Transverse colon (tissue), 4 donors: ENCODE measurements around the gene JPH3. TPM values are rescaled to one million over a fixed set of nuclear protein-coding genes. Genes with fewer than 3 reads are reported as not detected.

Experiments used
- DNase-seq: peaks from one replicate; pipeline ENCODE4 v3.0.0-alpha.2; 2019
- H3K27ac ChIP-seq, 4 donors: fragments of 200-600 bp; sonication (generic); 2 replicates each; pipeline ENCODE4 v1.5.1; 2016 to 2018; ENCODE audit warnings: inconsistent platforms in 4 of 4
- H3K27me3 ChIP-seq: fragments of 200-600 bp; sonication (generic); 2 replicates; pipeline ENCODE4 v1.5.1; 2017; ENCODE audit warnings: inconsistent platforms
- H3K36me3 ChIP-seq, 4 donors: fragments of 200-600 bp; sonication (generic); 2 replicates each; pipeline ENCODE4 v1.5.1; 2017 to 2019; ENCODE audit warnings: inconsistent platforms in 4 of 4
- H3K4me1 ChIP-seq, 4 donors: fragments of 200-600 bp; sonication (generic); 2 replicates each; pipeline ENCODE4 v1.5.1; 2017 to 2020; ENCODE audit warnings: inconsistent platforms in 4 of 4
- H3K4me3 ChIP-seq, 4 donors: fragments of 200-600 bp; sonication (generic); 1 replicate in 1 of 4; 2 replicates in 3 of 4; pipeline versions ENCODE4 v1.5.1 to v1.6.1; 2017 to 2019; ENCODE audit warnings: inconsistent platforms in 4 of 4
- H3K9me3 ChIP-seq, 2 donors: fragments of 200-600 bp; sonication (generic); 2 replicates each; pipeline ENCODE4 v1.5.1; 2017 to 2019; ENCODE audit warnings: inconsistent platforms in 2 of 2
- EP300 ChIP-seq: sonication (generic); formaldehyde crosslinking; IDR thresholded peaks from one replicate; pipeline ENCODE4 v1.6.1; 2017; ENCODE audit warnings: antibody characterized with exemption, low read depth
- POLR2A ChIP-seq: fragments of 450-650 bp; IDR thresholded peaks from one replicate; pipeline ENCODE4 v1.6.1; 2016; ENCODE audit warnings: antibody characterized with exemption, mild to moderate bottlenecking, moderate library complexity
- POLR2AphosphoS5 ChIP-seq, 3 donors: sonication (generic); formaldehyde crosslinking; IDR thresholded peaks; one replicate each; pipeline ENCODE4 v1.6.1; 2016; ENCODE audit warnings: antibody characterized with exemption in 3 of 3
- WGBS, 2 donors: methylation state at CpG; one replicate each; pipeline ENCODE4 v1.1.5; 2018; ENCODE audit warnings: low coverage in 1 of 2; 5-methylcytosine and 5-hydroxymethylcytosine counted together
- in situ Hi-C, 4 donors: fragments of 200-750 bp; cut with MboI; loops; one replicate each; pipeline versions ENCODE4 v1.15.0 to v1.15.1; 2017; ENCODE audit warnings: low sequenced_read_pairs in 3 of 4, low pct_ligation_motif_present in 1 of 4, low pct_unique_long_range_greater_than_20kb in 1 of 4
- intact Hi-C: fragments of 100-400 bp; cut with DNase I; formaldehyde crosslinking; loops from one replicate; pipeline ENCODE4 v1.15.1; 2023; ENCODE audit warnings: low total_unique reads
- total RNA-seq, 4 donors: library from RNA; depleted of rRNA; stranded (reverse); fragments of >200 nt; gene quantifications; one replicate each; pipeline ENCODE4 v1.1.0, GENCODE V29; 2016
- TF ChIP-seq, protein P1 (sequence below), 5 experiments: fragments of 200-600 bp in 3 of 5; fragments of 450-650 bp in 2 of 5; sonication (generic) in 3 of 5; IDR thresholded peaks; 1 replicate in 2 of 5; 2 replicates in 3 of 5; pipeline ENCODE4 v1.5.1; 2016 to 2017; ENCODE audit warnings: antibody characterized with exemption in 5 of 5, inconsistent platforms in 3 of 5, mild to moderate bottlenecking in 2 of 5, moderate library complexity in 1 of 5

The JPH3 gene
- total RNA-seq, 4 donors from 2014 or later: 0.32 to 5.2 (median 0.41) TPM; not detected in 1

DNA sequence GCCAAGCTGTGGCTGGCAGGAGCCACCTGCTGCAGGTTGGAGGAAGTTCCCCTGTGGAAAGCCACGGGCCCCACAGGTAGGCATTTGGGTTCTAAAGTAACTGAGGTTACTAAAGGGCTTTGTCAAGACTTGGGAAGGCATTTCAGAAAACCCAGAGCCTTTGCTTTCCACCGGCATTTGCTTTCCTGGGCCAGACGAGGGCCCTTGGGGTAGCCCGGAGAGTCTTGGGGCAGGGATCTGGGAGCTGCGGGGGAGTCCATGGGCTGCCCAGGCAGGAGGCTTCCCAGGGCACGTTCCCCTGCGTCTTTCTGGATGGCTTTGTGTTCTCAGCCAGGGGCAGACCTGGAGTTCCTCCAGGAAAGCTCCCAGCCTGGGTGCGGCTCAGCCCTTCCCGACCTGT is 43.5 kb downstream of the JPH3 start:
- DNase-seq: no peak
- H3K36me3 ChIP-seq: no peaks in the 10 kb centered on the region
- H3K9me3 ChIP-seq: no peaks in the 10 kb centered on the region
- intact Hi-C loops: loop anchor here (10.0 kb wide), 1 partner anchor 221 kb away; no protein-coding TSS in a partner anchor
- WGBS, 2 donors: 61% methylated on average over 9 of the region's 9 CpGs; no CpG with 5 or more reads in 1 of the 2 donors
- H3K4me1 ChIP-seq: no peaks in the 10 kb centered on the region
- H3K27ac ChIP-seq: no peak overlapping the region
- TF ChIP-seq POLR2A (no peak), EP300 (no peak), POLR2AphosphoS5 (IDR thresholded peaks at IDR 0.05) (no peak)
- TF ChIP-seq, protein P1, sequence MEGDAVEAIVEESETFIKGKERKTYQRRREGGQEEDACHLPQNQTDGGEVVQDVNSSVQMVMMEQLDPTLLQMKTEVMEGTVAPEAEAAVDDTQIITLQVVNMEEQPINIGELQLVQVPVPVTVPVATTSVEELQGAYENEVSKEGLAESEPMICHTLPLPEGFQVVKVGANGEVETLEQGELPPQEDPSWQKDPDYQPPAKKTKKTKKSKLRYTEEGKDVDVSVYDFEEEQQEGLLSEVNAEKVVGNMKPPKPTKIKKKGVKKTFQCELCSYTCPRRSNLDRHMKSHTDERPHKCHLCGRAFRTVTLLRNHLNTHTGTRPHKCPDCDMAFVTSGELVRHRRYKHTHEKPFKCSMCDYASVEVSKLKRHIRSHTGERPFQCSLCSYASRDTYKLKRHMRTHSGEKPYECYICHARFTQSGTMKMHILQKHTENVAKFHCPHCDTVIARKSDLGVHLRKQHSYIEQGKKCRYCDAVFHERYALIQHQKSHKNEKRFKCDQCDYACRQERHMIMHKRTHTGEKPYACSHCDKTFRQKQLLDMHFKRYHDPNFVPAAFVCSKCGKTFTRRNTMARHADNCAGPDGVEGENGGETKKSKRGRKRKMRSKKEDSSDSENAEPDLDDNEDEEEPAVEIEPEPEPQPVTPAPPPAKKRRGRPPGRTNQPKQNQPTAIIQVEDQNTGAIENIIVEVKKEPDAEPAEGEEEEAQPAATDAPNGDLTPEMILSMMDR (IDR thresholded peaks at IDR 0.05): no peak
- H3K27me3 ChIP-seq: peaks cover 49% of the 10 kb centered on the region
- in situ Hi-C loops: loop anchor here in 2 of 4 donors (25.0 kb wide), 2 partner anchors 234 to 334 kb away; partner anchors contain the start of gene C16orf95 (in 1 of the 2)
- no peak overlapping the region for H3K4me3 ChIP-seq

DNA sequence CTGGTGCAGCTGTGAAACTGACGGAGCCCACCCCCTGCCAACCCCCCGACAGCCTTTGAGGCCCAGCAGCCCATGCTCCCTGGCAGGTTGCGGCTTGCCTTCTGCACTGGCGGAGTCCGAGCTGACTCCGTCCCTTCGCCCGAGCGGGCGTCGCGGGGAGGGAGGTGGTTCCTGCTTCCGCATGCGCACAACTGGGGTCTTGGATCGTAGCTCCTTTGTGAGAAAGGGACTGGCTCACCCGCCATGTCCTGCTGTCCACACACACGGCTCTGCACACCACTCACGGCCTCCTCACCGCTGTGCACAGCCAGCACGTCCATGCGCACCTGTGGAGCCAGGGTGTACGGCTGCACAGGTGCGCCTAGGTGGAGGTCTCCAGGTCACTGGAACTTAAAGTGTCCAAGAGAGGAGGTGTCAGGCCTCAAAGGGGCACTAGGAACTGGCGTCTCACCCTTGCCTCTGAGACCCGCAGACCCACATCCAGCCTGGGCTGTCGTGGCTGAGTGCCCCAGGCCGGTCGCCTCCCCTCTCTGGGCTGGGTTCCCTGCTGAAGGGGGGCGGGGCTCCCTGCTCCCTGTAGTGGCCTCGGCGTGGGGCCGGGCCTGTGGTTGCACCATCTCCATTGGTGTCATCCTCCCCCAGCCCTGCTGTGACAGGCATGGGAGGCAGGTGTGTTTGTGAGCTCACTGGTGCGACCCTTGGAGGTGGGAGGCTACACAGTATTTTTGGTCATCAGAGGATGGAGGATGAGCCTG is 45.3 kb downstream of the JPH3 start:
- DNase-seq: no peak
- intact Hi-C loops: loop anchor here (10.0 kb wide), 1 partner anchor 223 kb away; no protein-coding TSS in a partner anchor
- WGBS, 2 donors: 76% methylated on average over 29 of the region's 33 CpGs; no CpG with 5 or more reads in 1 of the 2 donors
- peaks cover 42% of the 10 kb centered on the region for H3K27me3 ChIP-seq
- H3K9me3 ChIP-seq: no peaks in the 10 kb centered on the region
- in situ Hi-C loops: loop anchor here in 2 of 4 donors (25.0 kb wide), 2 partner anchors 235 to 335 kb away; partner anchors contain the start of gene C16orf95 (in 1 of the 2)
- no peaks in the 10 kb centered on the region for H3K36me3 ChIP-seq
- TF ChIP-seq, protein P1 (IDR thresholded peaks at IDR 0.05): no peak
- TF ChIP-seq POLR2A (no peak), EP300 (no peak), POLR2AphosphoS5 (IDR thresholded peaks at IDR 0.05) (no peak)
- H3K27ac ChIP-seq: no peak overlapping the region
- H3K4me1 ChIP-seq: no peaks in the 10 kb centered on the region
- H3K4me3 ChIP-seq: no peak overlapping the region

DNA sequence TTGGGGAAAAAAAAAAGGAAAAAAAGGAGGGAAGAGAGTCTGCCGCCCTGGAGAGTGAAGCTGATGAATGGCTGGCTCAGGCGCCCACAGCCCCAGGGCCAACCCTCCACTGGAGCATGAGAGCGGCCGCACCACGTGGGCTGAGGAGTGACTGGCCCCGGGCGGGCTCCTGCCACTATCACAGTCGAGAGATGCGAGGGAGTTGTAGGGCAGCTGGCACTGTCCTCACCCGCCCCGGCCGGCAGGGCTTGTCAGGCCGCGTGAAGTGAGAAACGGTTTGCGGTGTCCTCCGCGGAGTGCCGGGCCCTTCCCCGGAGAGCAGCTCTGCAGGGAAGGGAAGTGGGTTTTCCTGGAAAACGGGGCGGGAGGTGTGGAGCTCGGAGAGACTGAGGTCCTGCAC is 45.9 kb downstream of the JPH3 start:
- intact Hi-C loops: loop anchor here (10.0 kb wide), 1 partner anchor 223 kb away; no protein-coding TSS in a partner anchor
- 20 to 54% methylated on average over 1 to 17 of the region's 23 CpGs for WGBS, 2 donors
- Histone ChIP-seq H3K4me3 (no peak overlapping the region), H3K36me3 (no peaks in the 10 kb centered on the region), H3K27ac (no peak overlapping the region), H3K27me3 (peaks cover 42% of the 10 kb centered on the region), H3K4me1 (no peaks in the 10 kb centered on the region), H3K9me3 (no peaks in the 10 kb centered on the region)
- TF ChIP-seq POLR2AphosphoS5 (IDR thresholded peaks at IDR 0.05) (no peak), EP300 (no peak), POLR2A (no peak)
- TF ChIP-seq, protein P1 (IDR thresholded peaks at IDR 0.05): no peak
- in situ Hi-C loops: loop anchor here in 2 of 4 donors (25.0 kb wide), 2 partner anchors 236 to 336 kb away; partner anchors contain the start of gene C16orf95 (in 1 of the 2)
- DNase-seq: no peak
